Suprapubic skin (tissue), 4 donors: ENCODE measurements around the gene CABP4.

Experiments used
- CTCF ChIP-seq, 2 donors: fragments of 200-600 bp in 1 of 2; fragments of 450-650 bp in 1 of 2; sonication (generic) in 1 of 2; IDR thresholded peaks; one replicate each; pipeline ENCODE4 v1.5.1; 2016 to 2019; ENCODE audit warnings: antibody characterized with exemption in 2 of 2, mild to moderate bottlenecking in 1 of 2, moderate library complexity in 1 of 2
- POLR2A ChIP-seq, 2 donors: fragments of 450-650 bp; IDR thresholded peaks; one replicate each; pipeline ENCODE4 v1.6.1; 2017; ENCODE audit warnings: antibody characterized with exemption in 2 of 2, mild to moderate bottlenecking in 2 of 2, moderate library complexity in 2 of 2
- POLR2AphosphoS5 ChIP-seq, 3 donors: sonication (generic); formaldehyde crosslinking; IDR thresholded peaks; one replicate each; pipeline ENCODE4 v1.6.1; 2017; ENCODE audit warnings: antibody characterized with exemption in 3 of 3

- TF ChIP-seq POLR2A (IDR thresholded peaks at IDR 0.05) (no peak), CTCF (IDR thresholded peaks at IDR 0.05) (no peak), POLR2AphosphoS5 (IDR thresholded peaks at IDR 0.05) (no peak)
Measured at GRCh38 chr11:67470337-67471002, 15.3 kb downstream of the CABP4 start.
